A549 (cell line): ENCODE results near the gene LRRC31. TPM values are rescaled to one million over a fixed set of nuclear protein-coding genes. Genes with fewer than 3 reads are reported as not detected.

Experiments
- ATAC-seq, 2 experiments: fragments of 200-7000 bp in 1 of 2; fragments of >200 bp in 1 of 2; cut with Nextera tagmentation in 1 of 2; cut with Tn5 transposase in 1 of 2; 3 replicates each; pipeline versions ENCODE4 v1.8.0 to v1.9.1; 2018 to 2020; ENCODE audit warnings: mild to moderate bottlenecking in 1 of 2, moderate library complexity in 1 of 2
- CTCF ChIA-PET: fragments of 300-600 bp; sonication (Branson Sonifier 250); formaldehyde crosslinking; extraction: SDS; loops from one replicate; lab custom pipeline; 2021; ENCODE audit warnings: antibody characterized with exemption, inconsistent platforms; lab: Yijun Ruan, JAX
- POLR2A ChIA-PET: fragments of 350-600 bp; formaldehyde crosslinking; extraction: SDS; loops from one replicate; lab custom pipeline; 2021; ENCODE audit warnings: antibody characterized with exemption, inconsistent platforms; lab: Yijun Ruan, JAX
- DNase-seq, 2 experiments: peaks; one replicate each; pipeline versions ENCODE4 v3.0.0 to v3.0.0-alpha.2; 2011 to 2016; ENCODE audit warnings: low read depth in 1 of 2, low spot score in 1 of 2
- FAIRE-seq: peaks from 2 replicates; lab custom pipeline; 2011; peaks lifted over from hg19 to GRCh38; lab: Jason Lieb, UNC
- H3K27ac ChIP-seq, 2 experiments: fragments of >200 bp; sonication (Bioruptor Twin); formaldehyde crosslinking; 3 replicates each; pipeline ENCODE4 v1.5.1; 2016 to 2017
- H3K4me1 ChIP-seq: fragments of >200 bp; sonication (Bioruptor Twin); formaldehyde crosslinking; 3 replicates; pipeline ENCODE4 v1.6.1; 2016
- H3K4me2 ChIP-seq: fragments of >200 bp; sonication (Bioruptor Twin); formaldehyde crosslinking; 3 replicates; pipeline ENCODE4 v1.6.1; 2016
- H3K4me3 ChIP-seq: fragments of >200 bp; sonication (Bioruptor Twin); formaldehyde crosslinking; 3 replicates; pipeline ENCODE4 v1.5.1; 2016
- H3K9me3 ChIP-seq: fragments of >200 bp; sonication (Bioruptor Twin); formaldehyde crosslinking; 3 replicates; pipeline ENCODE4 v1.6.1; 2016
- BHLHE40 ChIP-seq: IDR thresholded peaks from 2 replicates; pipeline ENCODE4 v1.6.1; 2012; ENCODE audit warnings: low read depth, low read length, inconsistent platforms
- CHD4 ChIP-seq: fragments of 200-600 bp; sonication (generic); IDR thresholded peaks from 2 replicates; pipeline ENCODE4 v1.6.1; 2016; ENCODE audit warnings: antibody characterized with exemption, mild to moderate bottlenecking, borderline replicate concordance
- CTCF ChIP-seq: fragments of >200 bp; sonication (Bioruptor Twin); formaldehyde crosslinking; IDR thresholded peaks from 3 replicates; pipeline ENCODE4 v1.5.1; 2016
- EHMT2 ChIP-seq: fragments of 200-600 bp; sonication (generic); IDR thresholded peaks from 2 replicates; pipeline ENCODE4 v1.6.1; 2016; ENCODE audit warnings: antibody characterized with exemption, low read depth, mild to moderate bottlenecking, moderate library complexity
- ELK1 ChIP-seq: fragments of 150-350 bp; IDR thresholded peaks from 2 replicates; pipeline ENCODE4 v1.6.1; 2014; ENCODE audit warnings: low read depth, mild to moderate bottlenecking, low read length
- FOXS1 ChIP-seq: fragments of 250-450 bp; sonication (Bioruptor Pico); IDR thresholded peaks from 2 replicates; pipeline ENCODE4 v1.5.0; 2020; ENCODE audit warnings: mild to moderate bottlenecking, moderate library complexity
- HES2 ChIP-seq: fragments of >200 bp; sonication (Bioruptor Twin); formaldehyde crosslinking; IDR thresholded peaks from 2 replicates; pipeline ENCODE4 v1.6.1; 2016
- HOXB5 ChIP-seq: fragments of 250-450 bp; sonication (Bioruptor Pico); IDR thresholded peaks from 2 replicates; pipeline ENCODE4 v1.5.0; 2020; ENCODE audit warnings: mild to moderate bottlenecking, moderate library complexity
- JUNB ChIP-seq: fragments of >200 bp; sonication (Bioruptor Twin); formaldehyde crosslinking; IDR thresholded peaks from 2 replicates; pipeline ENCODE4 v1.6.1; 2016
- KDM1A ChIP-seq: fragments of 200-600 bp; sonication (generic); IDR thresholded peaks from 2 replicates; pipeline ENCODE4 v1.6.1; 2016; ENCODE audit warnings: low read depth, mild to moderate bottlenecking
- MAFK ChIP-seq: fragments of 450-650 bp; IDR thresholded peaks from 2 replicates; pipeline ENCODE4 v1.6.1; 2014; ENCODE audit not compliant: partially characterized antibody
- MAX ChIP-seq: IDR thresholded peaks from 2 replicates; pipeline ENCODE4 v1.6.1; 2012
- MYC ChIP-seq: IDR thresholded peaks from 2 replicates; pipeline ENCODE4 v1.6.1; 2012; ENCODE audit warnings: mild to moderate bottlenecking, inconsistent platforms, low read length, improper control_type of control experiment, borderline replicate concordance
- POLR2A ChIP-seq: IDR thresholded peaks from 2 replicates; pipeline ENCODE4 v1.6.1; 2012; ENCODE audit warnings: mild to moderate bottlenecking, low read length
- RCOR1 ChIP-seq: fragments of 150-350 bp; IDR thresholded peaks from 2 replicates; pipeline ENCODE4 v1.6.1; 2014; ENCODE audit warnings: antibody characterized with exemption, low read length, low read depth
- RNF2 ChIP-seq: fragments of 200-600 bp; sonication (generic); IDR thresholded peaks from 2 replicates; pipeline ENCODE4 v1.6.1; 2016; ENCODE audit warnings: low read depth, mild to moderate bottlenecking, antibody characterized with exemption, moderate library complexity, borderline replicate concordance
- SMC3 ChIP-seq: fragments of >200 bp; sonication (Bioruptor Twin); formaldehyde crosslinking; IDR thresholded peaks from 3 replicates; pipeline ENCODE4 v1.6.1; 2018; ENCODE audit warnings: inconsistent platforms
- TFCP2L1 ChIP-seq: fragments of 250-450 bp; sonication (Bioruptor Pico); IDR thresholded peaks from 2 replicates; pipeline ENCODE4 v1.5.0; 2021; ENCODE audit warnings: mild to moderate bottlenecking
- TP53 ChIP-seq: fragments of 250-450 bp; sonication (Bioruptor Pico); IDR thresholded peaks from 2 replicates; pipeline ENCODE4 v1.5.0; 2021; ENCODE audit warnings: mild to moderate bottlenecking, moderate library complexity
- ZSCAN20 ChIP-seq: fragments of 250-450 bp; sonication (Bioruptor Pico); IDR thresholded peaks from 2 replicates; pipeline ENCODE4 v1.8.0; 2022; ENCODE audit warnings: mild to moderate bottlenecking, moderate library complexity
- WGBS: methylation state at CpG from one replicate; pipeline ENCODE4 v1.1.6; 2017; ENCODE audit errors: missing lambda C conversion rate; 5-methylcytosine and 5-hydroxymethylcytosine counted together
- polyA plus RNA-seq, 4 experiments: library from polyadenylated mRNA; depleted of rRNA in 3 of 4; stranded (reverse); fragments of >200 nt; fragmentation: RNase III in 1 of 4; extraction: RNeasy Plus Mini Kit Qiagen cat#74134 plus additional on column Dnase treatment in 1 of 4; gene quantifications; 2 replicates in 3 of 4; 3 replicates in 1 of 4; pipeline ENCODE4 v1.2.3, GENCODE V29; 2011 to 2017
- TF ChIP-seq, protein P1 (sequence below): fragments of >200 bp; sonication (Bioruptor Twin); formaldehyde crosslinking; IDR thresholded peaks from 3 replicates; pipeline ENCODE4 v1.6.1; 2016

The LRRC31 gene
- polyA plus RNA-seq, 2 of the 4 experiments (the other 2 are of a cell fraction): 0.04 to 0.27 TPM

DNA sequence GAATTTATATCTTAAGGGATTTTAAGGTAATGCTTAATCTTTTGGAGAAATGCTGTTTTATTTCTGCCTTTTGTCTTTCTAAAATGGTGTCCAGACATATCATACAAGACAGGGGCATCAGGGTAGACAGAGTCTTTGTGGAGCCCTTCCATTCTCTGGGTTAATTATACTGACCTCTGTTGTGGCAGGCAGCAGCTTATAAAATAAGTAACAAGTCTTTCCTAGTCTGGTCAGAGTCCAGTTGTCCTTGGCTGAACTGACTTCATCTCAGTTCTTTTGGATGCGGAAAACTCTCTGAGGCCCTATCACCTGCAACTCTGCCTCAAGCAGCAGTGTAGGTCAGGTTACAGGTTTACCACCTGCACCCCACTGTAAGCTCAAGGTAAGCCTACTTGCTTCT is 77.4 kb downstream of the LRRC31 start:
- ATAC-seq: no peak; a peak in 1 of 6 replicates
- Histone ChIP-seq H3K4me1 (no peaks in the 10 kb centered on the region), H3K9me3 (no peaks in the 10 kb centered on the region), H3K4me3 (no peak overlapping the region), H3K4me2 (no peak overlapping the region), H3K27ac (no peak overlapping the region)
- TF ChIP-seq FOXS1 (CRISPR knock-in tag): no peak
- no peak for TF ChIP-seq MAX
- no peak for TF ChIP-seq ZSCAN20 (CRISPR knock-in tag)
- no peak for TF ChIP-seq CTCF
- TF ChIP-seq HES2: no peak
- TF ChIP-seq POLR2A: no peak
- TF ChIP-seq CHD4: no peak
- TF ChIP-seq HOXB5 (CRISPR knock-in tag): no peak
- TF ChIP-seq SMC3: no peak
- TF ChIP-seq MYC: no peak
- TF ChIP-seq MAFK: no peak
- TF ChIP-seq ELK1: no peak
- TF ChIP-seq RCOR1: no peak
- TF ChIP-seq, protein P1, sequence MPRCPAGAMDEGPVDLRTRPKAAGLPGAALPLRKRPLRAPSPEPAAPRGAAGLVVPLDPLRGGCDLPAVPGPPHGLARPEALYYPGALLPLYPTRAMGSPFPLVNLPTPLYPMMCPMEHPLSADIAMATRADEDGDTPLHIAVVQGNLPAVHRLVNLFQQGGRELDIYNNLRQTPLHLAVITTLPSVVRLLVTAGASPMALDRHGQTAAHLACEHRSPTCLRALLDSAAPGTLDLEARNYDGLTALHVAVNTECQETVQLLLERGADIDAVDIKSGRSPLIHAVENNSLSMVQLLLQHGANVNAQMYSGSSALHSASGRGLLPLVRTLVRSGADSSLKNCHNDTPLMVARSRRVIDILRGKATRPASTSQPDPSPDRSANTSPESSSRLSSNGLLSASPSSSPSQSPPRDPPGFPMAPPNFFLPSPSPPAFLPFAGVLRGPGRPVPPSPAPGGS: no peak
- no peak for TF ChIP-seq TFCP2L1
- TF ChIP-seq JUNB: no peak
- no peak for TF ChIP-seq BHLHE40
- TF ChIP-seq KDM1A: no peak
- no peak for TF ChIP-seq TP53
- ChIA-PET CTCF (interaction anchor here (1.0 kb wide), 1 partner anchor 30 kb away, joined by 3 read pairs; no protein-coding TSS in a partner anchor), POLR2A (interaction anchor here (0.5 kb wide), 1 partner anchor 14 kb away, joined by 4 read pairs; no protein-coding TSS in a partner anchor)
- FAIRE-seq: no peak
- DNase-seq: no peak
- 100% methylated on average over 1 of the region's 1 CpG for WGBS

DNA sequence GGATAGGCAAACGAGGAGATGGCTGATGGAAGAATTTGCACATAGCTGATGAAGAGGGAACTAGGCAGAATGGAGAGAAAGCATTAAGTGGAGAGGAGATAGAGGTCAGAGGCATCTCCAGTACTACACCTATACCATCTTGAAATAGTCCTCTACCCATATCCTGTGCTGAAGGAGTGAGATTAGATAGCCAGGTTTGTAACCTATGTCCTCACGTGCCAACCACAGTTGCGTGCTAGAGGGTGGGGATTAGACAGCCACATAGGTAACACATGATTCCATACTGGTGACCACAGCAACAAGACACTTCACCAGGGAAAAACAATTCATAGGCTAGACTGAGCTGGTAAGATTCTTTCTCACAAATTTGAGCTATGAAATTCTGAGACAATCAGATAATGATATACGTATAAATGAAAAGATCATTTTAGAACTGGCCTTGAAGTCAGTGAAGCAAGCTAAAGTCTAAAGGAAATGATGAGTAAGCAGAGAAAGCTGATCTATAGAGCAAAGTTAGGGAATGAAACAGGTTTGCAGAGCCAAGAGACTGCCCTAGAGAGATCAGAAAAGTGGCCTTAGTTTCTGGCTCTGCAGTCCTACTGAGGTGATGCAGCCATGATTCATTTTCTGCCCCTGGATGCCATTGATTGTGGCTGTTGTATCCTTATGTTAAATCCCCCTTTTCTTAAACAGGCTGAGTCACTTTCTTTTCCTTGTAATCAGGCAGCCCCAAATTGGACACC is 78.9 kb downstream of the LRRC31 start:
- H3K27ac ChIP-seq: no peak overlapping the region
- no peaks in the 10 kb centered on the region for H3K9me3 ChIP-seq
- ChIA-PET POLR2A (interaction anchor here (0.5 kb wide), 1 partner anchor 18 kb away, joined by 4 read pairs; no protein-coding TSS in a partner anchor), CTCF (interaction anchor here (1.3 to 1.4 kb wide), 2 partner anchors 11 to 28 kb away, joined by 3 to 4 read pairs; no protein-coding TSS in a partner anchor)
- DNase-seq: no peak
- no peaks in the 10 kb centered on the region for H3K4me1 ChIP-seq
- no peak; a peak in 1 of 6 replicates for ATAC-seq
- no peak overlapping the region for H3K4me3 ChIP-seq
- FAIRE-seq: no peak
- TF ChIP-seq MAFK (peak; percentile 17), POLR2A (no peak), RNF2 (no peak), TFCP2L1 (no peak), EHMT2 (no peak)
- H3K4me2 ChIP-seq: no peak overlapping the region
- WGBS: 88% methylated on average over 4 of the region's 4 CpGs
